GM19452 (cell line): ENCODE data around the gene KCNE3.
"Not testable (repeated sequence)": the region's sequence is repeated elsewhere in the genome, so short reads cannot be mapped to it uniquely, and the experiment has no call there.

Source experiments
- ATAC-seq: cut with Tn5 transposase; IDR thresholded peaks from one replicate; pipeline ENCODE4 v1.9.1; 2021; ENCODE audit not compliant: unreplicated experiment

KCNE3 gene

DNA sequence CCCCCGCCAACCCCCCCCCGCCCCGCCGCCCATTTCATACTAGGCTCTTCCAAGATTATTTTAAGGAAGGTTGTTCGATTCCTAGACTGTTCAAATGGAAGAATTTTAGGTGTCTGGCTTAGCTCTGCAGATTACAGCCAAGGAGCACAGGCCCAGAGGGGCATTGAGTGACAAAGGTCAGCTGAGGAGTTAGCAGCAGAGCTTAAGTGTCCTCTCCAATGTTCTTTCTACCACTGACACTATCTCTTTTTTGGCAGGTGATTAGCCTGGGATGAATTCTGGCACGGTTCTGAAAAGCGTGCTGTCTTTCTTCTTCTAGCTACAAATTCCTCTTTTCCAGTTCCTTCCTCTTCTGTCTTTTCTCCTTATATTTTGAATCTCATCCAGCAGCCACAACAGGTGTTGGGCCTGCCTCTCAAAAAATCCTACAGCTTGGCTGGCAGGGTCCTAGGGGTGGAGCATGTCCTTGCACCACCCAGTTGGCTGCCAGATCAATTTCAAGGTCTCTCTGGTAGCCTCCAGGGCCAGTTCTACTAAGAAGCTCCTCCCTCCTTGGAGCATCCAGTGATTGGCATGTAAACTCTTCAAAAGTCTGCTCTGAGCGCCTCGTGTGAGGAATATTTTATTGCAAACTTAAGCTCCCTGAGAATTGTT, 23.0 kb downstream of the KCNE3 start:
- no peak for ATAC-seq

- ATAC-seq = no peak
These were observed 24.1 kb downstream of the KCNE3 start for GRCh38 chr11:74443071-74443864.

DNA sequence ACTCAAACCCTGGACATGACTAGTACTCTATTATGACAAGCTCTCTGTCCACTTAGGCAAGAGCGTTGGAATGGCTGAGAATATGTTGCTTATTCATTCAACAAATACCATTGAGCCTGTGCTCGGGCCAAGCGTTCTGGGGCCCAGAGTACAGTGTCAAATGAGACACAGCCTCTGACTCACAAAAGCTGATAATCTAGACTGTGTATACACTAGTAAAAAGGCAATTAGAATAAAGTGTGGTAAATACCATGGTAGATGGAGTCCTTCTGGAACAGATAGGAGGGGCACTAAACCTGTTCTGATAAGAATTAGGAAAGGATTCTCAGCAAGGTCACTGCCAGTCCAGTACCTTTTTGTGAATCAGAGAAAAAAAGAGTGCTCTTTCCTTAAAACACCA, 24.7 kb downstream of the KCNE3 start:
- ATAC-seq = no peak

- no peak for ATAC-seq
These were observed 28.7 kb downstream of the KCNE3 start for GRCh38 chr11:74438681-74439080.

DNA sequence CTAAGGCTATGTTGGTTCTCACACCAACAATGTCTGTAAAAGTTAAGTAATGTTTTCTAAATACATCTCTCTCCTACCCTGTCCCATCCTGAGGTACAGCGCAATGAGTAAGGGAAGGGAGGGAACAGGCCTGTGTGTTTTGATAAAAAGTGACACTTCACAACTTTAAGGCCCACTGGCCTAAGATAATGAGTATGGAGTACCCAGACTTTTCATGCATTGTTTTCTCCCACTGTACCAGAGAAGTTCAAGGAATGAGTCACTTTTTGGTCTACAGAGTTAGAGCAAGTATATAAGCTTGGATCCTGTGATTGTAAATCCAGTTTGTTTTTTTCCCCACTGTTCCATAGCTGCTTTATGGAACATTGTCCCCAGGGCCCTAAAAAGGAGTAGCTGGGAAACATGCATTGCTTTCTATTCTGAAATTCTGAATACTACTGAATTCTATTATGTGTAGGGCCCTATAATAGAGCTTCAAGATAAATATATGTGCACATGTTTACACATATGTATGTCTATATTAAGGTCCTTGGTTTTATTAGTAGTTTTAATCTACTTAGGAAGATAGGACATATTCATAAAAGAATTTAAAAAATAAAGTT, 29.8 kb downstream of the KCNE3 start:
- no peak for ATAC-seq

DNA sequence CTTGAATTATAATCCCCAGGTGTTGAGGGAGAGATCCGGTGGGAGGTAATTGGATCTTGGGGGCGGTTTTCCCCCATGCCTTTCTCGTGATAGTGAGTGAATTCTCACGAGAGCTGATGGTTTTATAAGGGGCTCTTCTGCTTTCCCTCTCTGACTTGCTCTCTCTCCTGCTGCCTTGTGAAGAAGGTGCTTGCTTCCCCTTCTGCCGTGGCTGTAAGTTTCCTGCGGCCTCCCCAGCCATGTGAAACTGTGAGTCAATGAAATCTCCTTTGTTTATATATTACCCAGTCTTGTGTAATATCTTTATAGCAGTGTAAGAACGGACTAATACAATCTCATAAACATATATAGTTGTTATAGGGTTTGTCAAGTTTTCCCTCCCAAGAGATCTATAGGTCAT, 32.8 kb downstream of the KCNE3 start:
- ATAC-seq = no peak

DNA sequence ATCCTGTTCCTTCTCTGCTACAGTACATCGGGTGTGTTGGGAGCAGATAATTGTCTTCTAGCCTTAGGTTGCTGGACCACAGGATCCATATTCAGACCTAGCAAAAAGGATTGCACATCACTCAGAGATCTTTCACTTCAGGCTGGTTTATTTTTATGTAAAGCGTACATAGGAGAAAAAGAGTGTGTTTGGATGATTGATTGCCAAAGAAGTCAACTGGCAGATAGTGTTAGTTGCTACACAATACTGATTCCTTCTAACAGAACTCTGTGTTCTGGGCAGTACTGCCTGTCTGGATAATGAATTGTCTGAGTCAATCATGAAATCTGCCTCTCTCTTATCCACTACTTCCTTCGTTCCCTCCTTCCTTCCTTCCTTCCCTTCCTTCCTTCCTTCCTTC, 38.1 kb downstream of the KCNE3 start:
- no peak for ATAC-seq

GRCh38 chr11:74427384-74427886, 39.9 kb downstream of the KCNE3 start:
- ATAC-seq = no peak

GRCh38 chr11:74425100-74425499, 42.2 kb downstream of the KCNE3 start:
- ATAC-seq = no peak

DNA sequence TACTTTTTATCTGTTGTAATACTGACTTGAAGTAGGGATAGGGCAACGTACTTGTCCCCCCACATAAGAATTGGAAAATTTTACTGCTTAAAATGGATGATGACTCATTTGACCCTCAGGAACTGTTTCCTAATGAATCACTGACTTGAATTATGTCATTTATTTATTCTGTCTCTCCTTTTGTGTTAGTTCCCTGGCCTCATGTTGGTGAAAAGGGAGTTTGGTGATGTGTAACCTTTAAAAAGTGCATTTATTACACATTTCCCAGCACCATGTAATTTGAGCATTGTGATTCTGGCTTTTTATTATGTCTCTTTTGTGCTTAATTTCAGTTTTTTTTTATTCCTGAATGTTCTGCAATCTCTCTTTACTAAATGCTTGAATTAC, 48.8 kb downstream of the KCNE3 start:
- ATAC-seq = no peak

GRCh38 chr11:74417860-74418508, 49.4 kb downstream of the KCNE3 start:
- no peak for ATAC-seq

- ATAC-seq = no peak
These were observed 50.0 kb downstream of the KCNE3 start for GRCh38 chr11:74417379-74417804.

DNA sequence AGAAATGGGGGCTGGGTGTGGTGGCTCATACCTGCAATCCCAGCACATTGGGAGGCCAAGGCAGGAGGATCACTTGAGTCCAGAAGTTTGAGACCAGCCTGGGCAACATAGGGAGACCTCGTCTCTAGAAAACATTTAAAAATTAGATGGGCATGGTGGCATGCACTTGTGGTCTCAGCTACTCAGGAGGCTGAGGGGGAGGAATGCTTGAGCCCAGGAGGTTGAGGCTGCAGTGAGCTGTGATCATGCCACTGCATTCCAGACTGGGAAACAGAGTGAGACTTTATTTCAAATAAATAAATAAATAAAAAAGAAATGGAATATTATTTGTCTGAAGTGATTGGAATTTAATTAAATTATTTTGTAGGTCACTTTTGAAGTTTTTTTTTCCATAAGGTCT, 50.4 kb downstream of the KCNE3 start:
- not testable (repeated sequence) for ATAC-seq

DNA sequence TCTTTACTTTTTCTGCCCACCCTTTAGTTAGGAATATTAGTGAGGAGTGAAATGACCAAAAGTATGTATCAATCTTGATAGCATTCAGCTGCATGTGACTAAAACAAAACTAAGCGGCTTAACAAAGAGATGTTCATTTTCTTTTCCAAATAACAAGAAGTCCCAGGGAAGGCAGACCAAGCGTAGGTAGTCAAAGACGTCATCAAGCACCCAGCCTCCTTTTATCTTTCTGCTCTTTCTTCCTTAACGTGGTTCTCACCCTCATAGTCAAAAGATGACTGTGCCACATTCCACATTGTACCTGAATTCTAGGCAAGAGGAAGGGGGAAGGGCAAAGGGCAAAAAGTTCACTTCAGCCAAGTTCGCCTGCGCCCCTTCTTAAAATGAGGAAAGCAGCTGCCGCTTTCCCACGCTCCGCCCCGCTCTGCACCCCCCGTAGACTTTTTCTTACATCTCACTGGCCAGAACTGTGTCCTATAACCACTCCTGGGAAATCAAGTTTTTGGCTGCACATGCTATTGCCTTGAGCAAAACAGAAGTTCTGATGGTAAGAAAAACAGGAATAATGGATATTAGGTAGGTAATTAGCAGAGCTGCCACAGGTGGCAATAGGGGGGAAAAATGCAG, 54.5 kb downstream of the KCNE3 start:
- no peak for ATAC-seq

GRCh38 chr11:74412321-74412720, 55.0 kb downstream of the KCNE3 start:
- ATAC-seq = no peak

- ATAC-seq = no peak
These were observed 57.7 kb downstream of the KCNE3 start for GRCh38 chr11:74409633-74410032.
